GM18498 (cell line): ENCODE measurements around the gene TMC5.
"Not testable (repeated sequence)": the region's sequence is repeated elsewhere in the genome, so short reads cannot be mapped to it uniquely, and the experiment has no call there.

Experiments used
- ATAC-seq: cut with Tn5 transposase; IDR thresholded peaks from one replicate; pipeline ENCODE4 v1.9.1; 2021; ENCODE audit warnings: mild to moderate bottlenecking, moderate library complexity; ENCODE audit not compliant: unreplicated experiment

The TMC5 gene, protein sequence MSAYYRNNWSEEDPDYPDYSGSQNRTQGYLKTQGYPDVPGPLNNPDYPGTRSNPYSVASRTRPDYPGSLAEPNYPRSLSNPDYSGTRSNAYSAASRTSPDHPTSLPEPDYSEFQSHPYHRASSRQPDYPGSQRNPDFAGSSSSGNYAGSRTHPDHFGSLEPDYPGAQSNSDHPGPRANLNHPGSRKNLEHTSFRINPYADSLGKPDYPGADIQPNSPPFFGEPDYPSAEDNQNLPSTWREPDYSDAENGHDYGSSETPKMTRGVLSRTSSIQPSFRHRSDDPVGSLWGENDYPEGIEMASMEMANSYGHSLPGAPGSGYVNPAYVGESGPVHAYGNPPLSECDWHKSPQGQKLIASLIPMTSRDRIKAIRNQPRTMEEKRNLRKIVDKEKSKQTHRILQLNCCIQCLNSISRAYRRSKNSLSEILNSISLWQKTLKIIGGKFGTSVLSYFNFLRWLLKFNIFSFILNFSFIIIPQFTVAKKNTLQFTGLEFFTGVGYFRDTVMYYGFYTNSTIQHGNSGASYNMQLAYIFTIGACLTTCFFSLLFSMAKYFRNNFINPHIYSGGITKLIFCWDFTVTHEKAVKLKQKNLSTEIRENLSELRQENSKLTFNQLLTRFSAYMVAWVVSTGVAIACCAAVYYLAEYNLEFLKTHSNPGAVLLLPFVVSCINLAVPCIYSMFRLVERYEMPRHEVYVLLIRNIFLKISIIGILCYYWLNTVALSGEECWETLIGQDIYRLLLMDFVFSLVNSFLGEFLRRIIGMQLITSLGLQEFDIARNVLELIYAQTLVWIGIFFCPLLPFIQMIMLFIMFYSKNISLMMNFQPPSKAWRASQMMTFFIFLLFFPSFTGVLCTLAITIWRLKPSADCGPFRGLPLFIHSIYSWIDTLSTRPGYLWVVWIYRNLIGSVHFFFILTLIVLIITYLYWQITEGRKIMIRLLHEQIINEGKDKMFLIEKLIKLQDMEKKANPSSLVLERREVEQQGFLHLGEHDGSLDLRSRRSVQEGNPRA

DNA sequence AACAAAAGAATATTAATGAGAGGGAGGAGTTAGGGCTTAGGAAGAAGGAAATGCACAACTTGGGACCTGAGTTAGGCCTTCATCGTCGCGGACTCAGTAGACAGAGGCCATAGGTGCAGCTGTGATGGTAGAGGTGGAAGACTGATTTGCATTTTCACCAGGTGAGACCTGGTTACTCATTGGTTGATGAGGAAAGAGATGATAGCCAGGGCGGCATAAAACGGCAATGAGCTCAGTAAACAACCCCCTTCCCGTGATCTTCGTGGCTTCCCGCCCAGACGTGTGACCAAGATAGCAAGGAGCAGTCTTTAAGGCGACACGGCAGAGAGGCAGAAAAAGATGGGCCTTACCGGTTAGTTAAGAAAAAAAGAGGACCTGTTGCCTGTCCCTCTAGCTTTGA lies at the start of gene TMC5:
Gene TMC5, plus strand, starts transcription at position 244 of the 400 bp plus-strand sequence. CDS start 22,156 bp downstream, outside the sequence.
- ATAC-seq = no peak

GRCh38 chr16:19372541-19372940 lies 45.1 kb upstream of the TMC5 start:
- ATAC-seq = not testable (repeated sequence)

- no peak for ATAC-seq
These were observed 43.3 kb upstream of the TMC5 start for GRCh38 chr16:19374402-19374801.

DNA sequence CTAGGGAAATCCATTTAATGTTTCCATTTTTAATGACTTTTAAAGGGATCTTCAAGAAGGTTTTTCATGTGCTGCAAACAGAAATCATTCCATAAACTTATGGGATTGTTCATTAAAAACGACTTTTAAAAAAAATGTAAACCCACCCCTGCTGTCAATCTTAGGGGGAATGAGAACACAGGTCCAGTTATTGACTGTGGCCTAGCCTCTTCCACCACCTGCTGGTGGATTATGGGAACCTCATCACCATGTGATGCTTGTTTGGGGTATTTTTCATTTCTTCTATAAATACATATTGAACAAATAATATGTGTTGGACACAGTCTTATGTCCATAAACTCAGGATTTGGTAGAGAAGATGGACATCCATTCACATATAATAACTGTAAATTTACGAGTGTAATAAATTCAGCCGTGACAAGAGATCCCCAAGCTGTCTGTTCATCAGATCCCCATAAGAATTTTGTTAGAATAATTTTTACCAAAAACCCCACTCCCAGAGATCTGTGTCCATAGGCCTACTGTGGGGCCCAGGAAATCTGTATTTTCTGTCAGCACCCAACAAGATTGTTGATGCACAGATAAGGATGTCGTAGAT lies 42.0 kb upstream of the TMC5 start:
- ATAC-seq = no peak

DNA sequence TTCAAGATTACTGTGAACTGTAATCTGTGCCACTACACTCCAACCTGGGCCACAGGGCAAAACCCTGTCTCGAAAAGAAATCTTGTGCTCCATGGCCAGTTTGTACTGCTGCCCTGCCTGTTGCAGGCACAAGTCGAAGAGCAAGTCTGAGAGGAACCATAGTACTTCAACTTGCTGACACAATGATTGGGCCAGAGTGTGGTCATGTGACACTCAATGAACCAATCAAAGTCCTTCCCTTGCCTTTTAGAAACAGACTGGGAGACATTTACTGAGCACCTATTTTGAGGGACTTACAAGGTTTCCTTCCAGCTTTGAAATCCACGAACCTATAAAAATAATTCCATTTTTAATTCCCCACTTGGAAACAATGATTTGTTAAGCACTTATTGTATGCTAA lies 39.8 kb upstream of the TMC5 start:
- ATAC-seq = no peak

GRCh38 chr16:19378511-19378910 lies 39.2 kb upstream of the TMC5 start:
- ATAC-seq = no peak

DNA sequence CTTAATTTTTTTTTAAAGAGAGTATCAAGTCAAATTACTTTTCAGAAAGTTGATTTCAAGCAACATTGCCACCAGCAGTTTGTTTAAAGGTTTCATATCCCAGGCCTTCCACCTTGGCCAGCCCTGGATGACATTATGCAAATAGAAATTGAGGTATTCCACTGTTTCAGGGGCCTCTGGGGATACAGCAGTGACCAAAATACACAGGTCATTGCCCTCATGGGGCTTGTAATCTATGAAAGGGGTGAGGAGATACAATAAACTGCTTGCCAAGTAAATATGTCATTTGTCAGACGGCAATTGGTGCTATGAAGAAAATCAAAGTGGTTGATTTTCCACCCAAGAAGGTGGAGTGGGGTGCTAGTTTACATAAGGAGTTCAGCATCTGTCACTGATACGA lies 37.8 kb upstream of the TMC5 start:
- ATAC-seq = no peak

GRCh38 chr16:19380328-19380727 lies 37.4 kb upstream of the TMC5 start:
- ATAC-seq = no peak

DNA sequence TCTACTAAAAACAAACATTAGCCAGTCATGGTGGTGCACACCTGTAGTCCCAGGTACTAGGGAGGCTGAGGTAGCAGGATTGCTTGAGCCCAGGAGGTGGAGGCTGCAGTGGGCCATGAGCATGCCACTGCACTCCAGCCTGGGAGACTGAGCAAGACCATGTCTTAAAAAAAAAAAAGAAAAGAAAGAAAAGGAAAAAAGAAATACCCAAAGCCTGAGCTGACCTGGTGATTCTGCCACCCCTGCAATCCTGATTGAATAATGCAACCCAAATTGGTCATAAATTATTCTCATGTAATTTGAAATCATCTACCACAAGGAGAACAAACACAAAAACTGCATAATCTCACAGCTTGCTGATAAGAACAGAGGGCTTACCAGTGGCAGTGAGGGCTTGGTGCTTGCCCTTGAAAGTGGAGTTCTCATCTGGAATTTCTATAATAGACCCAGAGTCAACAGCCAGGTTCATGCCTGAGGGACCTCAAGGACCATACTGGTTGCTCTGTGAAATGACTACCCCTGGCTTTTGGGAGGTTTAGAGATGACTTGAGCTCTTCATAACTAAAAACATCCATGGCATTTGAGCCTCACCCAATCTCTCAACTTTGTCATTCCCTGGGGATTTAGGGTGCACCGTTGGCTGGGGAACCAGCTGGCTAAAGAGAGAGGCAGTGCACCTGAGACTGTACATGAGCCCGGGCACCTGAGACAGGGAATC lies 35.4 kb upstream of the TMC5 start:
- ATAC-seq = no peak

DNA sequence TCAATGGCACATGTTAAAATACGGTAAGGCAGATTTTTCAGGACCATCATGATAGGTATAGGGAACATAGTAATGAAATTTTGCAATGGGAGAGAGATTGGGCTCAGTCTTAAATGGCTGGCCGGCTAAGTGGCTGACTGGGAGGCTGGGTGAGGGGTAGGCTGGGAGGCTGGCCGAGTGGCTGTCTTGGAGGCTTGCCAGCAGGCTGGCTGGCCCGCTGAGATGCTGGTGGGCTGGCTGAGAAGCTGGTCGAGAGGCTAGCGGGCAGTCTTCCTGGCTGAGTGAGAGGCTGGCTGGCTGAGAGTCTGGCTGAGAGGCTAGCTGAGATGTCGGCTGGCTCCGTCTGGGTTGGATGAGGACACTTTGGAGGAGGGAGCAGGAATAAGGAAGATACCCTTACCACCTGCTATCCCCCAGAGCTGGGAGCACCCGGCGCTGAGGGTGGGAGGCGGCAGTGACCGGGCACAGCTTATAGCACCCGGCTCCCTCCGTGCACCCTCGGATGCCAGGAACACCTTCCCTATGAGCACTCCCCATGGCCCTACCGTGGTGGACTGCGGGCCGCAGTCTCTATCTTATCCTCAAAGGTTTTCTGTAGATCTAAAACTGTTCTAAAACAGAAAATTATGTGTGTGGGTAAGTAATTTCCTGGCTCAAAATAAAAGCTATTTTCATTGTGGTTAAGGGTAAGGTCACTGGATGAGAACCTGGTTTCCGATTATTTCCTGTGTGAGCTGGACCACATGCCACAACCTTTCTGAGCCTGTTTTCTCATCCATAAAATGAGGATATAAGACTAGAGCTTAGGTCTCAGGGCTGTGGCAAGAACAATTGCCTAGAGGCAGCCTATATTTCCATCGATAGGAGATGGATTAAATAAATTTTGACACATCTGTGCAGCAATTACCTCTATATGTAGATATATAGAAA lies 34.5 kb upstream of the TMC5 start:
- ATAC-seq = no peak

DNA sequence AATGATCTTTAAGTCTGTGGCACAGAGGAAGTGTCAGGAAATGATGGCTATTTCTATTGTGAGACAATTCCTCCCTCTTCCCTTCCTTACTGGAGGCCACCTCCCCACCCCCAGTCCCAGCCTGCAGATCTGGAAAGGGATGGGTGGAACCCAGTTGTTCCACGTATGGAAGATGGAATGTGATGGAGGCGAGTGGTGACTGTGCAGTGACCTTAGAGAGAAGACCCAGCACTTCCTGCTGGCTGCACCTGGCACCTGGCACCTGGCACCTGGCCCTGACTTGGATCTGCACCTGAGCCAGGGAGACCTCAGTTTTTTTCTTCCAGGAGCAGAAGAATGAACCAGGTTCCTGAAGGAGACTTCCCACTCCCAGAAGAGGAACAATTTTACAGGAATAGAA lies 33.0 kb upstream of the TMC5 start:
- ATAC-seq = no peak

GRCh38 chr16:19386525-19386924 lies 31.2 kb upstream of the TMC5 start:
- ATAC-seq = no peak

GRCh38 chr16:19389246-19389645 lies 28.4 kb upstream of the TMC5 start:
- no peak for ATAC-seq

DNA sequence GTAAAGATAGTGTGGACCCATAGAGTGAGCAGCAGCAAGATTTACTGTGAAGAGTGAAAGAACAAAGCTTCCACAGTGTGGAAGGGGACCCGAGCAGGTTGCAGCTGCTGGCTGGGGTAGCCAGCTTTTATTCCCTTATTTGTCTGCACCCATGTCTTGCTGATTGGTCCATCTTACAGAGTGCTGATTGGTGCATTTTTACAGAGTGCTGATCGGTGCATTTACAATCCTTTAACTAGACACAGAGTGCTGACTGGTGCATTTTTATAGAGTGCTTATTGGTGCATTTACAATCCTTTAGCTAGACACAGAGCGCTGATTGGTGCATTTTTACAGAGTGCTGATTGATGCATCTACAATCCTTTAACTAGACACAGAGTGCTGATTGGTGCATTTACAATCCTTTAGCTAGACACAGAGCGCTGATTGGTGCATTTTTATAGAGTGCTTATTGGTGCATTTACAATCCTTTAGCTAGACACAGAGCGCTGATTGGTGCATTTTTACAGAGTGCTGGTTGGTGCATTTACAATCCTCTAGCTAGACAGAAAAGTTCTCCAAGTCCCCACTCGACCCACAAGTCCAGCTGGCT lies 26.4 kb upstream of the TMC5 start:
- ATAC-seq = not testable (repeated sequence)

GRCh38 chr16:19392352-19392751 lies 25.3 kb upstream of the TMC5 start:
- no peak for ATAC-seq

GRCh38 chr16:19393226-19394111 lies 24.2 kb upstream of the TMC5 start:
- ATAC-seq = no peak

GRCh38 chr16:19395646-19396267 lies 21.9 kb upstream of the TMC5 start:
- ATAC-seq = not testable (repeated sequence)

DNA sequence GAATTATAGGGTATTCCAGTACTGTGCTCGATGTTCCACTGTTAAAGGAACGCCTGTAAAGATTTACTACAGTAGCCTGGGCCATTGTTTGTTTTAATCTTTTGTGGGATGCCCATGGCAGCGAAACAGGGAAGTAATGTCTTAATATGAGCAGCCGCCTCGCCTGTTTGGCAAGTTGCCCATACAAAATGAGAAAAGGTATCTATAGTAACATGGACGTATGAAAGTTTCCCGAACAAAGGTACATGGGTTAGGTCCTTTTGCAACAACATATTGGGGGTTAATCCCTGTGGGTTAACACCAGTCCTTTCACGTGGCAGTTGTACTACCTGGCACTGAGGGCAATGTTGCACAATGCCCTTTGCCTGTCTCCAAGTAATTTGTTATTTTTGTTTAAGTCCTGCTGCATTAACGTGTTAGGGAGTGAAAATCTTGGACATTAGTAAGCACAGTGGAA lies 21.1 kb upstream of the TMC5 start:
- ATAC-seq = no peak
